Body of pancreas (tissue), 4 donors: ENCODE data around the gene PDK4.

ENCODE experiments used
- CTCF ChIP-seq, 7 experiments: fragments of 450-650 bp in 4 of 7; fragments of 200-600 bp in 3 of 7; sonication (generic) in 3 of 7; IDR thresholded peaks; one replicate each; pipeline ENCODE4 v1.5.1; 2016 to 2019; ENCODE audit warnings: antibody characterized with exemption in 7 of 7
- POLR2A ChIP-seq, 3 donors: fragments of 450-650 bp; IDR thresholded peaks; one replicate each; pipeline ENCODE4 v1.6.1; 2016; ENCODE audit warnings: antibody characterized with exemption in 3 of 3, mild to moderate bottlenecking in 2 of 3

GRCh38 chr7:95560674-95561073 lies 35.6 kb downstream of the PDK4 start:
- TF ChIP-seq CTCF (IDR thresholded peaks at IDR 0.05) (no peak), POLR2A (IDR thresholded peaks at IDR 0.05) (peak in 1 of 3 donors; percentile 15)
